GM18520 (cell line): ENCODE results near the gene C18orf32.
A peak's percentile ranks its signal among the peaks of the same experiment; 100 is the strongest.
"Not testable (repeated sequence)": the region's sequence is repeated elsewhere in the genome, so short reads cannot be mapped to it uniquely, and the experiment has no call there.

Experiments
- ATAC-seq: cut with Tn5 transposase; IDR thresholded peaks from one replicate; pipeline ENCODE4 v1.9.1; 2021; ENCODE audit not compliant: unreplicated experiment

Gene C18orf32

DNA sequence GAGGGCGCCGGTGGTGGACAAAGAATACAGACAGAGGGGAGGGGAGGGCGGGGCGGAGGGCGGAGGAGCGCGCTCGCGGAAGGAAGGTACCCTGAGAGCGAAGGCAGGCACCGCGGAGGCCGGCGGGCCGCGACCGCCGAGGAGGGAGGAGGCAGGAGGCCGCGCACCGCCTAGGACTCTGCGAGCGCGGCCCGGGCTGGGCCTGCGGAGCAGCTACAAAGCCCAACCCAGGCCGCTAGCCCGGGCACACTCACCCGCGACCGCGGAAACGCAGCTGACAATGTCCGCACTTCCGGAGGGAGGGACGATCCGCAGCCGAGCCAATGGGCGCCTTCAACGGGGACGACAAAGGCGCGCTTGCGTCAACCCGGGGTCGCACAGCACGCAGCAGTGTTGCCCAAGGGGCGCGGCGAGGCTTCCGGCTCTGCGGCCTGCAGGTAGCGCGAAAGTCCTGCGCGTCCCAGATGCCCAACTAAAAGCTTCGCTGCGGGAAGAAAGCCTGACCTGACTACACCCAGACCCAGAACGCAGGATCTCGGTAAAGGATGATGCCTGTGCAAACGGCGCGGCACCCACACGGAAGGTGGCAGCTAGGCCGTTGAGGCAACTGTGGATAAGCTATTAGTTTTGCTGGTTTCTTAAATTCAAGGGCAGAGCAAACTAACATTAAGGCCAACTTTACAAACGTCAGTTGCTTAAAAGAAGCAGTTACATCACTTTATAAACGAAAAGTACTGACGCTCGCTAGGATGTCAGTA, at the start of gene C18orf32:
Gene C18orf32, minus strand, starts transcription at position 282 of the 758 bp plus-strand sequence. CDS start 3,486 bp downstream, outside the sequence.
- peak; percentile 91 for ATAC-seq

GRCh38 chr18:49534846-49535601, 48.0 kb upstream of the C18orf32 start:
- no peak for ATAC-seq

GRCh38 chr18:49531678-49532153, 44.7 kb upstream of the C18orf32 start:
- ATAC-seq: no peak

DNA sequence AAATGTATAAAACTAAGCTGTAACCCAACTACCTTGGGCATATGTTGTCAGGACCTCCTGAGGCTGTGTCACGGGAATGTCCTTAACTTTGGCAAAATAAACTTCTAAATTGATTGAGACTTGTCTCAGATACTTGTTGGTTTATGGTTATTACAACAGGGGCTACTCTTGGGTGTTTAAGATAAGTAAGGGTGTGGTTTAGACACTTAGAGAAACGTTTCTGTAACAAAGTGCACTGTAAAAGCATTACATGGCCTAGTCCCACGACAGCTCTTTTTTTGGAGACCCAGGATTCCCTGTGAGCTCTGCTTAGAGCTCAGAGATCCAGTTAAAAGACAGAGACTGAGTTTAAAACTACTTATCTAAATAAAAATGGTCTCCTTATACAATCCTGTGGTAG, 42.6 kb upstream of the C18orf32 start:
- no peak for ATAC-seq

DNA sequence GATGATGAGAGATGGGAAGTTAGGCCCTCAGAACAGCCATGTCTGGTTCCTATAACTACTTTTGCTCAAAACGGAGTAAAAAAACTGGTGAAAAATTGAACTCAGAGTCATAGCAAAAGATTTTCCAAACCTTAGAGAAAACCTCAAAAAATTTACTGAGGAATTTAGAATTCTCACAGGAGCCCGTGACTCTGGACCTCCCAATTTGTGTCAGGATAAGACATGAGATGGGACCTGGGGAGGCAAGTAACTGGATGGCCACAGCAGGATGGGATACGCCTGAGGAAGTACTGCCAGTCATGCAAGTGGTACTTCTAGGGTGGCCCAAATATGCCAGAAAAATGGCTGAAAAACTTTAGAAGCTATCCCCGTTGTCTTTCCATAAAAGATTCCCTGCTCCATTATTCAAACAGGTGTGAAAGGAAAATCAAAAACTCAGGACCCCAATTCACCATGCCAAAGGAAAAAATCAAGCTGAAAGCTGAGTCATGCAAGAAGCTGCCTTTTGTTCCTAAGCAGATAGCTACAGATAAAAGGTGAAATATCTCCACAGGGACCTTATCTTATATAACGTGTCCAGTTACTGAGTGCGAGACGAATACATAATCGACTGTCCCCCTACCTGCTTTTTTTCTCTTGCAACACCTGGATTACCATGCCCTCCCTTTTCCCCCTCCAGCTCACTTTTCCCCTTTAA, 40.7 kb upstream of the C18orf32 start:
- no peak for ATAC-seq

GRCh38 chr18:49525981-49526380, 38.9 kb upstream of the C18orf32 start:
- ATAC-seq: no peak

- ATAC-seq: no peak
These were observed 37.9 kb upstream of the C18orf32 start for GRCh38 chr18:49524951-49525350.

DNA sequence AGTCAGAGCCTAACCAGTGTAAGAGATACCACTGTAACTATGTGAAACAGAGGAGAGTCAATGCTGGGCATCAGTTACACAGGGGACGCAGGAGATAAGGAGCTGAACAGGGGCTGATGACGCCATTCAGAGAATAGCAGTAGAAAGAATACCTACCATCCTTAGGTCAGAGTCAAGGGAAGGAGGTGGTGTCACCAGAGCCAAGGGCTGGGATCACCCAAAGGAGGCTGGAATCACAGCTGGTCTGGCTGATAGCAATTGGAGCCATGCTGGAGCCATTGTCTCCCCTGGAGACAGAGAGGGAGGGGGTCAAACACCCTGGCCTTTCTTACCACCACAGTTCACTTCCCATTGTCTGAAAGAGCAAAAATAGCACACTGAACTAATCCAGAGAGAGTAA, 37.3 kb upstream of the C18orf32 start:
- no peak for ATAC-seq

DNA sequence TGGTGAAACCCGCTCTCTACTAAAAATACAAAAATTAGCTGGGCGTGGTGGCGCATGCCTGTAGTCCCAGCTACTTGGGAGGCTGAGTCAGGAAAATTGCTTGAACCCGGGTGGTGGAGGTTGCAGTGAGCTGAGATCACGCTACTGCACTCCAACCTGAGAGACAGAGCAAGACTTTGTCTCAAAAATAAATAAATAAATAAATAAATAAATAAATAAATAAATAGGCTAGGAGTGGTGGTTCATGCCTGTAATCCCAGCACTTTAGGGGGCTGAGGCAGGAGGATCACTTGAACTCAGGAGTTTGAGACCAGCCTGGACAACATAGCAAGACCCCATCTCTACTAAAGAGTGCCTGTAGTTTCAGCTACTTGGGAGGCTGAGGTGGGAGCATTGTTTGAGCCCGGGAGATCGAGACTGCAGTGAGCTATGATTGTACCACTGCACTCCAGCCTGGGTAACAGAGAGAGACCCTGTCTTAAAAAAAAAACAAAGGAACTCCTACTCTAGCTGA, 36.6 kb upstream of the C18orf32 start:
- ATAC-seq: not testable (repeated sequence)

DNA sequence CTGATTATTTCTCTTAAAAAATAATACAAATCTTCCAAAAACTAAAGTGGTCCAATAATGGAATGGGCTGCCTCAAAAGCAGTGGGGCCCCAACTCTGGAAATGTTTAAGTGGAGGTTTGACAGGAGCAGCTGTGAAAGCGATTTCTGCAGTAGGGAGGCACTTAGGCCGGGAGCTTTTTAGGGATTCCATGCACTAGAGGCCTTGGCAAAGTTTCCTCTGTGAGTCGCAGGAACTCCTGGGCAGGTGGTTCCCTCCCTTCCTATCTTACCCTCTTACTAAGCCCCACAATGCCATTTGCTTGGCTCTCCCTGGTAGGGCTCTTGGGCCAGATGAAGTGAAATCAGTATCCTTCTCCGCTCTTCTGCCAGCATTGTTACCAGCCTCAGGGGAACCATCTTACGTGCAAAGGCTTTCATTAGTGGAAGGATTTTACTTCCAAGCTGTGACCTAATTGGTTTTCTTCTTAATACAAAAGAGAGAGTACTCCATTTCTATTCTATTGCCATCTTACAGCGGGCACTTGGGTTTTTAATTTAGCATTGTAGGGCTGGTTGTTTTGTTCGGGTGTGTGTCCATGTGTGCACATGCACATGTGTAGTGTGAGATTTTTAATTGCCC, 34.3 kb upstream of the C18orf32 start:
- ATAC-seq: no peak

DNA sequence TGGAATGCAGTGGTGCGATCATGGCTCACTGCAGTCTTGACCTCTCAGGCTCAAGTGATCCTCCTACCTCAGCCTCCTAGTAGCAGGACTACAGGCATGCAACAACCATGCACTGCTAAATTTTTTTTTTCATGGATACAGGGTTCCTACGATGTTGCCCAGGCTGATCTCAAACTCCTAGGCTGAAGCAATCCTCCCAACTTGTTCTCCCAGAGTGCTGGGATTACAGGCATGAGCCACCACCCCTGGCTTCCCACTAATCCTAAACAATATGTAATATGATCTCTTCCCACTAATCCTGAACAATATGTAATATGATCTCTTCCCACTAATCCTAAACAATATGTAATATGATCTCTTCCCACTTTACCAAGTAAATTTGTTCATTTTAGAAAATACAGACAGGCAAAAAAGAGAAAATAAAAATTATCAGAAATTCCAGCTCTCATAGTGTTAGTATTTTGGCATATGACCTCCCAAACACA, 33.7 kb upstream of the C18orf32 start:
- no peak for ATAC-seq

DNA sequence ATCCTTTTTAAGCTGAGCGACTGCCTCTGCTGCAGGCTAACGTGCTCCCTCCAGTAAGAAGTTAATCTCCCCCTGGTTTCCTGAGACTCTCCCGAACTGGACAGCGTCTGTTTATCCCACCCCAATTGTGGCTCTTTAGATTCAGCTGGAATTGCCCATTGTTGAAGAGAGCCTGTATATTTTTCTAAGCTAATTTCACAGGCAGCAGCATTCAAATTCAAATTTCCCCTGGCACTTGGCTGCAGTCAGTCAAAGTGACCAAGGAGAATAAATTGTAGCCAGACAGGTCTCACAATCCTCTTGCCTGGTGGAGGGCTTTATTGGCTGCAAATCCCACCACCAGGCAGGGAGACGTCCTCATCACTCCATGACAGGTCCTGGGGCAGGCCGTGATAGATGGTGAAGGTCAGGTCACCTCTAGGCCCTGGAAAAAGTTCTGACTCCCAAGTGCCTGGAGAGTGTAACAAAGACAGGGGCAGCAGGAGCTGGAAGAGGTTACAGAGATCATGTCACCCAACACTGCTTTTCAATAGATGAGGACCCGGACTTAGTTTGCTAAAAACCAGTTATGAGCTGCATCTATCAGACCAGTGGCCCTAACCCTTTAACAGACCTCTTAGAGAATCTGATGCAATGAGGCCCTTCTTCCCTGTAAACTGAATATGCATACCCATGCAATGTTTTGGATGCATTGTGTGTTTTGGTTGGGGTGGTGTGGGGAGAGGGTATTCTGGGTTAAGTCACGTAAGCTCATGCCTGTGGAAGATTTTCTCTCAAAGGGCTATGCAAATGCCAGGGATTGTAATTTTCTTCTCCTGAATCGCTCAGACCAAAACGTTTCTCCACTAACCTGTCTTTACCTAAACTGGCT, 32.3 kb upstream of the C18orf32 start:
- ATAC-seq: no peak

GRCh38 chr18:49517483-49517882, 30.4 kb upstream of the C18orf32 start:
- ATAC-seq: no peak

DNA sequence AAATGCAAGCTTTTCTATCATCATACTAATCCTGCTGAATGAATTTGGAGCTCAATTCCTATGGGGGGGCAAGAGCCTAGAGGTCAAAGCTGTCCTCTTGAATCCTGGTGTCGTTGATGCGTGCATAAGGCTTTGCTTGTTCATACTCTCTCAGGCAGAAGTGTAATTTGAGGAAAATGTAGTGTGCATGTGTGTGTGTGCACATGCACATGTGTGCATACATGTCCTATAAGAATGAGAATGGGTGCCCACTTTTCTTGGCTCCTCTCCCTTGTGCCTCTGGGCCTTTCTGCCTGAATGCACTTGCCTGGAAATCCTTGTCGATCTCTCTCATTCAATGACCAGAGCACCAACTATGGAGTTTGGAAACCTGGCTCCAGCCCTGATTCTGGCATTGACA, 28.5 kb upstream of the C18orf32 start:
- no peak for ATAC-seq

- ATAC-seq: not testable (repeated sequence)
These were observed 28.0 kb upstream of the C18orf32 start for GRCh38 chr18:49515003-49515402.

DNA sequence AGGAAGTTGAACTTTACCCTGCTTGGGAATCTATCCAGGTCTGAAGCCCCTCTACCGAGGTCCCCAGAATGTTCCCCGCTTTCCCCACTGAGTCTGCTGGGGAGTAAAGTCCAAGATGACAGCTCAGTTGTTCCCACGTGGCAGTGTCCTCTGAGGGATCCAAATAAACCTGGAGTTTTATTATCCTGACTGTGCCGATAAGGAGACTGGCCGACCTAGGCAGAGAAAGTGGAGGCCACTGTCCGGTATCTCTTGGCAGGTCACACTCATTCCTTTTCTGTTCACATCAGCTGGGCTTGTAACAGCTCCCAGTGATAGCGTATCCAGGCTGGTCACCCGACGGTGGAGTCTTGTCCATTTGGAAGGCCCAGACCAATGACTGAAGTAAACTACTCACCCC, 27.5 kb upstream of the C18orf32 start:
- no peak for ATAC-seq

DNA sequence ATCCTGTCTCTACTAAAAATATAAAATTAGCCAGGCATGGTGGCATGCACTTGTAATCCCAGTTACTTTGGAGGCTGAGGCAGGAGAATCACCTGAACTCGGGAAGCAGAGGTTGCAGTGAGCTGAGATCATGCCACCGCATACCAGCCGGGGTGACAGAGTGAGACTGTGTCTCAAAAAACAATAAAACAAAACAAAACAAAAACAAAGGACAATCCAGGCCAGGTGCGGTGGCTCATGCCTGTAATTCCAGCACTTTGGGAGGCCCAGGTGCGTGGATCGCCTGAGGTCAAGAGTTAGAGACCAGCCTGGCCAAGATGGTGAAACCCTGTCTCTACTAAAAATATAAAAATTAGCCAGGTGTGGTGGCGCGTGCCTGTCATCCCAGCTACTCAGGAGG, 25.8 kb upstream of the C18orf32 start:
- not testable (repeated sequence) for ATAC-seq

DNA sequence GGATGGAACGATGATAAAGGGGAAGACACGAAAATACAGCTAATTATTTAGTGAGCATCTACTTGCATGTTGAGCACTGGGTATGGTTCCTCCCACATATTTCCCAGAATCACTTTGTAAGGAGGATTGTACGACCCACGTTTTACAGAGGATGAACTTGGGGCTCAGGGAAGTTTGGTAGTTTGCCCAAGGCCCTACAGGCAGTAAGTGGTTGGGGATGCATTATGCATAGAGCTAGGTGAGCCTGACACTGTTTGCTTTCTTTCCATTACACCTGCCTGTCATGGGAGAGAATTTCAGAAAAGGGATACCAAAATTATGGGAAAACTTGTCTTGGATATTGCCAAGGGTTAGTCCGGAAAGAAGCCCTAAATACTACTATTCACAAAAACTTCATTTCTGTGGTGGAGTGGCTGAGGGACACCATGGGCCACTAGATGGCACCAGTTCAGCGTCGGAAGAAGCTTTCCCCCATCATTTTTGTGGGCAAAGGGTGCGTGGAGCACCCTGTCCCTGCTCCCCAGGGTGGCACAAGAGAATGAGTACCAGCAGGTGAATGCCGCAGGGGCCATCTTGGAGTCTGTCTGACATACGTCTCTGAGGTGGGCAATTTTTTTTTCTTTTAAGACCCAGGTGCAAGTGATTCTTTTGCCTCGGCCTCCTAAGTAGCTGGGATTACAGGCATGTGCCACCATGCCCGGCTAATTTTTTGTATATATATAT, 23.5 kb upstream of the C18orf32 start:
- ATAC-seq: no peak

GRCh38 chr18:49506438-49506837, 19.4 kb upstream of the C18orf32 start:
- not testable (repeated sequence) for ATAC-seq
